Thymus (tissue), 11 donors: ENCODE results near the gene ZNF385D. TPM values are rescaled to one million over a fixed set of nuclear protein-coding genes. Genes with fewer than 3 reads are reported as not detected.

Source experiments
- DNase-seq, 9 donors: peaks; one replicate each; pipeline ENCODE4 v3.0.0-alpha.2; 2013; ENCODE audit warnings: low spot score in 9 of 9, low read depth in 6 of 9, missing footprints in 1 of 9
- H3K27ac ChIP-seq, 2 donors: one replicate each; pipeline ENCODE4 v1.5.1; 2013; ENCODE audit warnings: control low read depth in 1 of 2, low read depth in 1 of 2, low read length in 1 of 2, mild to moderate bottlenecking in 1 of 2, moderate library complexity in 1 of 2
- H3K27me3 ChIP-seq, 2 donors: one replicate each; pipeline ENCODE4 v1.5.1; 2013; ENCODE audit warnings: low read length in 1 of 2; ENCODE audit not compliant: control insufficient read depth in 2 of 2, insufficient read depth in 1 of 2
- H3K36me3 ChIP-seq, 2 donors: one replicate each; pipeline ENCODE4 v1.5.1; 2013; ENCODE audit warnings: low read length in 1 of 2, mild to moderate bottlenecking in 1 of 2, moderate library complexity in 1 of 2; ENCODE audit not compliant: control insufficient read depth in 2 of 2, insufficient read depth in 2 of 2
- H3K4me1 ChIP-seq, 2 donors: one replicate each; pipeline ENCODE4 v1.5.1; 2013; ENCODE audit warnings: low read length in 2 of 2; ENCODE audit not compliant: control insufficient read depth in 2 of 2, insufficient read depth in 2 of 2
- H3K4me3 ChIP-seq, 2 donors: one replicate each; pipeline ENCODE4 v1.5.1; 2013; ENCODE audit warnings: low read length in 2 of 2, control low read depth in 1 of 2, mild to moderate bottlenecking in 1 of 2
- H3K9me3 ChIP-seq, 2 donors: one replicate each; pipeline ENCODE4 v1.5.1; 2013; ENCODE audit warnings: low read length in 1 of 2, mild to moderate bottlenecking in 1 of 2; ENCODE audit not compliant: control insufficient read depth in 2 of 2, insufficient read depth in 1 of 2
- WGBS: extraction: QIAGEN DNeasy Blood & Tissue Kit; methylation state at CpG from one replicate; pipeline ENCODE4 v1.1.7; 2013; 5-methylcytosine and 5-hydroxymethylcytosine counted together
- polyA plus RNA-seq: library from polyadenylated mRNA; stranded (reverse); fragments of 200-250 nt; gene quantifications from one replicate; pipeline ENCODE4 v1.2.3, GENCODE V29; 2013
- total RNA-seq: library from RNA; stranded (reverse); fragments of 120-200 nt; gene quantifications from one replicate; pipeline ENCODE4 v1.2.4, GENCODE V29; 2013
- donor health status: healthy.

The ZNF385D gene
- total and polyA plus RNA-seq, 2 donors: 0.94 to 1.7 TPM

- Histone ChIP-seq H3K36me3 (no peaks in the 10 kb centered on the region), H3K4me3 (no peak overlapping the region), H3K27me3 (peaks cover 0 to 9% of the 10 kb centered on the region in 2 donors), H3K4me1 (no peaks in the 10 kb centered on the region), H3K9me3 (no peaks in the 10 kb centered on the region), H3K27ac (no peak overlapping the region)
- WGBS: 74% methylated on average over 5 of the region's 5 CpGs
- no peak for DNase-seq
These were observed 4.9 kb upstream of the ZNF385D start for GRCh38 chr3:21755896-21756295.

- no peak for DNase-seq
- Histone ChIP-seq H3K27ac (no peak overlapping the region), H3K27me3 (peaks cover 0 to 12% of the 10 kb centered on the region in 2 donors), H3K4me1 (no peaks in the 10 kb centered on the region), H3K9me3 (no peaks in the 10 kb centered on the region), H3K36me3 (no peaks in the 10 kb centered on the region), H3K4me3 (no peak overlapping the region)
- 82% methylated on average over 1 of the region's 1 CpG for WGBS
These were observed 3.8 kb upstream of the ZNF385D start for GRCh38 chr3:21754839-21755238.

GRCh38 chr3:21752749-21753347 is 1.8 kb upstream of the ZNF385D start:
- H3K36me3 ChIP-seq: no peaks in the 10 kb centered on the region
- H3K9me3 ChIP-seq: no peaks in the 10 kb centered on the region
- no peak for DNase-seq
- H3K4me1 ChIP-seq: no peaks in the 10 kb centered on the region
- 35% methylated on average over 3 of the region's 3 CpGs for WGBS
- H3K4me3 ChIP-seq: no peak overlapping the region
- H3K27ac ChIP-seq: no peak overlapping the region
- H3K27me3 ChIP-seq: peaks cover 0 to 12% of the 10 kb centered on the region in 2 donors

DNA sequence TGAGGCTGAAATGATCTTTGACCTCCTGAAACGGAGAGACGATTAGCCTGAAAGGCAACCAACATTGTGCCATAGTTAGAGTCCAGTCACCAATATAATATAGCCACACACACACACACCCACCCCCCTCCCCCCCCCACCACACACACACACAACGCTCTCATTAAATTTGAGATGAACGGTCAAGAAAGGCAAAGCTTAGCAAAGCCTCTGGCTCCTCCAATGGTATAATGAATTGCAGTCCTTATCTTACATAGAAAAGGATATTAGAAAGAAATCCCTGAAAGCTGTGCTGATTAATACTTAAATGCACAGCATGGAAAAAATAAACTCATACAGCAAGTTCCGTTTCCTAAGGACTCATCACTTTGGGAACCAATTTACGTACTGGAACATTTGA is 876 bp upstream of the ZNF385D start:
- H3K27ac ChIP-seq: no peak overlapping the region
- no peak for DNase-seq
- 81% methylated on average over 6 of the region's 6 CpGs for WGBS
- H3K36me3 ChIP-seq: no peaks in the 10 kb centered on the region
- H3K27me3 ChIP-seq: peaks cover 0 to 12% of the 10 kb centered on the region in 2 donors
- H3K4me3 ChIP-seq: no peak overlapping the region
- no peaks in the 10 kb centered on the region for H3K4me1 ChIP-seq
- no peaks in the 10 kb centered on the region for H3K9me3 ChIP-seq

DNA sequence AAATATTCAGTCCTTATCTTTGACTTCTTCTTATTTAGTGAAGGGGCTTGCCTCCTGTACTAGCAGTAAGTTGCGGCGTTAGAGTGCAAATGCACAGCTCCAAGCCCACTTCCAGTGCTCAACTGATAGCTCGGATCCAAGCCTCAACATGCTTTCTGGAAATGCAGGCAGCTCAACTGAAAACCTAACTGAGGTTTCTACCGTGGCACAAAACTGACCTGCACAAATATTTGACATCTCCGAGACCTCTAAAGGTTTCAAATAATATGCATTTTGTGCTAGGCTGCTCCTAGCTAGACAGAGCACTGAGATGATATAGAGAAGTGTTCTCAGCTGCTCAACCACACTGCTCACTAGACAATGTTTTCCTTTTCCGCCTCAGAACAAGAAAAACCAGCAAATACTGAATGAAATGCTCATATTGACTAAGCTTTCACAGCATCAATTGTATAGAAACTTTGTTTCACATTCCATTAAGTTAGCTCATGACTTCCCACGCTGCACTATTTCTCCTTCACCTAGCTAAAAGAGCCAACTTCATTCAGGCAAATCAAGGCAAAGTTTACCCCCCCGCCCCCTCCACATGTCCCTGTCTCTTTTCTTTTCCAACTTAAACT is 822 bp downstream of the ZNF385D start:
- Histone ChIP-seq H3K27me3 (peaks cover 0 to 12% of the 10 kb centered on the region in 2 donors), H3K4me1 (no peaks in the 10 kb centered on the region), H3K27ac (no peak overlapping the region), H3K4me3 (peak overlapping the region in 1 of 2 donors; percentile 4), H3K9me3 (no peaks in the 10 kb centered on the region), H3K36me3 (no peaks in the 10 kb centered on the region)
- 58% methylated on average over 8 of the region's 8 CpGs for WGBS
- no peak for DNase-seq

DNA sequence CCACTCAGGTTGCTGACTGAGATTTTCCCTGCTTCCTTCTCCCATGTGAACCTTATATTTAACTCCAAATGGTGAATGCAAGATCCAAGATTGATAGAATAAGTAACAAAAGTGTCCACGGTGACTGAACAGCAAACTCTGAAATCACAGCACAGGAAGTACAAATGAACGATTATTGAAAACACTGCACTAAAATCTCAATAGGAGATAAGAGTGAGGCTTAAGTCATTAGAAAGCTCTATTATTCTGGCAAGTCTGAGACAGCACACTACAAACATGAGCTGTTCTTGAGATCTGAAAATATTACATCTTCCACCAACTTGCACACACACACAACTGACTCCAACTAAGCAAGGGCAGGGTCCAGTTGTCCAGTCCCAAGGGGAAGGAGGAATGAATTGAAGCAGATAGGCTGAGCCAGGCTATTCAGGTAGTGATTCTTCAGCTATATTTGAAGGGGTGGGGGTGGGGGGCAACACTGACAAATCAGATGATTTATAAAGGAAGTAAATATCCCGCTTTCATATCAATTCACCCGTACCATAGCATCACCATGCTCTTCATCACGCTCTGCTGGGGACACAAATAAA is 2.9 kb downstream of the ZNF385D start:
- H3K27me3 ChIP-seq: peaks cover 0 to 12% of the 10 kb centered on the region in 2 donors
- H3K27ac ChIP-seq: no peak overlapping the region
- 85% methylated on average over 5 of the region's 5 CpGs for whole genome bisulfite sequencing
- H3K36me3 ChIP-seq: no peaks in the 10 kb centered on the region
- no peaks in the 10 kb centered on the region for H3K9me3 ChIP-seq
- H3K4me3 ChIP-seq: no peak overlapping the region
- H3K4me1 ChIP-seq: no peaks in the 10 kb centered on the region
- no peak for DNase-seq

DNA sequence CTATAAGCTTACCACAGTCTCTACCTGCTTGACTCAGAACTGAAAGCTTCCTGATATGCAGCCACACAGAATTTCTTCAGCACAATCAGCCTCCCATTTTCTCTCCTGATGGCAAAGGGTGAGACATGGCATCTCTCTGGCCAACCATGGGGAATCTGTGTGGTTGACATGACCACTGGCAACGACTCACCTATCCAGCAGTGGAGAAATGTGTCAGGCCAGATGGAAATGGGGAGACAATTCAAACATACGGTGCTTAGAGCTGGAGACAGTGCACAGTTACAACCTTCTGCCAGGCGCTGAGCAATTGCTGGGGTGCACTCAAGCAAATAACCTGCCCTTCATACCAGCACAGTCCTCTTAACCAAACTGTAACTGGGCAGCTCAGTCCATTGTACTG is 3.6 kb downstream of the ZNF385D start:
- H3K4me3 ChIP-seq: no peak overlapping the region
- no peak for DNase-seq
- no peak overlapping the region for H3K27ac ChIP-seq
- H3K9me3 ChIP-seq: no peaks in the 10 kb centered on the region
- 86% methylated on average over 3 of the region's 3 CpGs for WGBS
- no peaks in the 10 kb centered on the region for H3K4me1 ChIP-seq
- H3K27me3 ChIP-seq: peaks cover 0 to 12% of the 10 kb centered on the region in 2 donors
- no peaks in the 10 kb centered on the region for H3K36me3 ChIP-seq

- no peaks in the 10 kb centered on the region for H3K36me3 ChIP-seq
- no peaks in the 10 kb centered on the region for H3K9me3 ChIP-seq
- H3K4me1 ChIP-seq: no peaks in the 10 kb centered on the region
- DNase-seq: no peak
- peaks cover 0 to 4% of the 10 kb centered on the region in 2 donors for H3K27me3 ChIP-seq
- 80% methylated on average over 6 of the region's 6 CpGs for WGBS
- no peak overlapping the region for H3K27ac ChIP-seq
- H3K4me3 ChIP-seq: no peak overlapping the region
These were observed 5.0 kb downstream of the ZNF385D start for GRCh38 chr3:21745966-21746365.

- Histone ChIP-seq H3K9me3 (peaks cover 0 to 3% of the 10 kb centered on the region in 2 donors), H3K4me3 (no peak overlapping the region), H3K36me3 (no peaks in the 10 kb centered on the region), H3K27ac (no peak overlapping the region), H3K4me1 (no peaks in the 10 kb centered on the region), H3K27me3 (no peaks in the 10 kb centered on the region)
- WGBS: 71% methylated on average over 2 of the region's 2 CpGs
- DNase-seq: no peak
These were observed 6.2 kb downstream of the ZNF385D start for GRCh38 chr3:21744793-21745192.
